ENCODE measurements around the gene ARMC12.

Gene ARMC12

DNA sequence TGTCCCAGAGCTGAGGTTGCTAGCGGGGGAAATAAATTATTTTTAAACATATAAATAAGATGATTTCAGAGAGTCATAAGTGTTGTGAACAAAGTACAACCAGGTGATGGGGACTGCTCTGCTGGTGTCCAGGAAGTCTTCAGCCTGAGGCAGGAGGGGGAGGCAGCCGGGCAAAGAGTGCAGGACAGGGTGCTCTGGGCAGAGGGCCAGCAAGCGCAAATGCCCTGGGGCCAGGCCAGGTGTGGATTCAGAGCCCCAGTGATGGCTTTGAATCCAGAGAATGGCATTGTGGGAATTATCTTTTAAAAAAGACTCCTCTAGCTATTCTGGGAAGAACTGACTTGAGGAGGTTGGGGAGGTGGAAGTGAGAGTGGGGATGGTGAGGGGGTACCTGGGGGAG is 45.6 kb downstream of the ARMC12 start:
- TF ChIP-seq, protein P1, sequence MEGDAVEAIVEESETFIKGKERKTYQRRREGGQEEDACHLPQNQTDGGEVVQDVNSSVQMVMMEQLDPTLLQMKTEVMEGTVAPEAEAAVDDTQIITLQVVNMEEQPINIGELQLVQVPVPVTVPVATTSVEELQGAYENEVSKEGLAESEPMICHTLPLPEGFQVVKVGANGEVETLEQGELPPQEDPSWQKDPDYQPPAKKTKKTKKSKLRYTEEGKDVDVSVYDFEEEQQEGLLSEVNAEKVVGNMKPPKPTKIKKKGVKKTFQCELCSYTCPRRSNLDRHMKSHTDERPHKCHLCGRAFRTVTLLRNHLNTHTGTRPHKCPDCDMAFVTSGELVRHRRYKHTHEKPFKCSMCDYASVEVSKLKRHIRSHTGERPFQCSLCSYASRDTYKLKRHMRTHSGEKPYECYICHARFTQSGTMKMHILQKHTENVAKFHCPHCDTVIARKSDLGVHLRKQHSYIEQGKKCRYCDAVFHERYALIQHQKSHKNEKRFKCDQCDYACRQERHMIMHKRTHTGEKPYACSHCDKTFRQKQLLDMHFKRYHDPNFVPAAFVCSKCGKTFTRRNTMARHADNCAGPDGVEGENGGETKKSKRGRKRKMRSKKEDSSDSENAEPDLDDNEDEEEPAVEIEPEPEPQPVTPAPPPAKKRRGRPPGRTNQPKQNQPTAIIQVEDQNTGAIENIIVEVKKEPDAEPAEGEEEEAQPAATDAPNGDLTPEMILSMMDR (conservative IDR thresholded peaks at IDR 0.05; ENCODE audit: low read depth, low read length) = no peak
- no peak overlapping the region for H3K27ac ChIP-seq
- H3K4me2 ChIP-seq = no peak overlapping the region
- H3K9ac ChIP-seq = no peak overlapping the region
- H2AFZ ChIP-seq (ENCODE audit: low read depth) = no peak overlapping the region
- H3K4me1 ChIP-seq (ENCODE audit: low read depth, poor library complexity, severe bottlenecking) = no peaks in the 10 kb centered on the region
- H3K36me3 ChIP-seq (ENCODE audit: insufficient read depth) = no peaks in the 10 kb centered on the region
- H4K20me1 ChIP-seq (ENCODE audit: insufficient read depth) = no peaks in the 10 kb centered on the region
- no peaks in the 10 kb centered on the region for H3K79me2 ChIP-seq (ENCODE audit: insufficient read depth, low read depth)
- no peak overlapping the region for H3K4me3 ChIP-seq (IDR thresholded peaks at IDR 0.05; ENCODE audit: insufficient read depth, low read depth, low read length)
- H3K27me3 ChIP-seq (ENCODE audit: insufficient read depth, low read depth) = no peaks in the 10 kb centered on the region

GRCh38 chr6:35784200-35784599 is 47.4 kb downstream of the ARMC12 start:
- TF ChIP-seq, protein P1 (conservative IDR thresholded peaks at IDR 0.05; ENCODE audit: low read depth, low read length) = no peak
- Histone ChIP-seq H3K4me3 (IDR thresholded peaks at IDR 0.05; ENCODE audit: insufficient read depth, low read depth, low read length) (no peak overlapping the region), H2AFZ (ENCODE audit: low read depth) (no peak overlapping the region), H3K79me2 (ENCODE audit: insufficient read depth, low read depth) (no peaks in the 10 kb centered on the region), H4K20me1 (ENCODE audit: insufficient read depth) (no peaks in the 10 kb centered on the region), H3K27me3 (ENCODE audit: insufficient read depth, low read depth) (no peaks in the 10 kb centered on the region), H3K9ac (no peak overlapping the region), H3K36me3 (ENCODE audit: insufficient read depth) (no peaks in the 10 kb centered on the region), H3K4me2 (no peak overlapping the region), H3K4me1 (ENCODE audit: low read depth, poor library complexity, severe bottlenecking) (no peaks in the 10 kb centered on the region), H3K27ac (no peak overlapping the region)

GRCh38 chr6:35786272-35786671 is 49.4 kb downstream of the ARMC12 start:
- Histone ChIP-seq H3K36me3 (ENCODE audit: insufficient read depth) (no peaks in the 10 kb centered on the region), H3K4me2 (no peak overlapping the region), H4K20me1 (ENCODE audit: insufficient read depth) (no peaks in the 10 kb centered on the region), H3K27ac (no peak overlapping the region), H3K4me1 (ENCODE audit: low read depth, poor library complexity, severe bottlenecking) (no peaks in the 10 kb centered on the region), H3K27me3 (ENCODE audit: insufficient read depth, low read depth) (no peaks in the 10 kb centered on the region), H3K9ac (no peak overlapping the region), H3K79me2 (ENCODE audit: insufficient read depth, low read depth) (no peaks in the 10 kb centered on the region), H3K4me3 (IDR thresholded peaks at IDR 0.05; ENCODE audit: insufficient read depth, low read depth, low read length) (no peak overlapping the region), H2AFZ (ENCODE audit: low read depth) (no peak overlapping the region)
- TF ChIP-seq, protein P1 (conservative IDR thresholded peaks at IDR 0.05; ENCODE audit: low read depth, low read length) = no peak

DNA sequence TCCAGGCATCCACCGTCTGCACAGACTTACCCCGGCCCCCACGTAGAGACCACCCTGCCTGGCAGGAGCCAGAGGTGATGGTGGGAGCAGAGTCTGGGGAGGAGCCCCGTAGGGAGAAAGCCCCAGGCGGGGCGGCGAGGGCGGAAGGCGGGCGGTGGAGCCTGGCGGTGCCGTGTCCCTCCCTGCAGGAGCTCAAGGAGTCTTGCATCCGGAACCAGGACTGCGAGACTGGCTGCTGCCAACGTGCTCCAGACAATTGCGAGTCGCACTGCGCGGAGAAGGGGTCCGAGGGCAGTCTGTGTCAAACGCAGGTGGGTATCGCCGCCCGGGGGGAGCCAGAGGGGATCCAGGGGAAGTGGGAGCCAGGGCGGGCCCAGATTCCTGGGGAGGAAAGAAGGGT is 50.0 kb downstream of the ARMC12 start:
- Histone ChIP-seq H3K4me2 (no peak overlapping the region), H4K20me1 (ENCODE audit: insufficient read depth) (no peaks in the 10 kb centered on the region), H3K27ac (no peak overlapping the region), H3K27me3 (ENCODE audit: insufficient read depth, low read depth) (no peaks in the 10 kb centered on the region), H3K36me3 (ENCODE audit: insufficient read depth) (no peaks in the 10 kb centered on the region), H2AFZ (ENCODE audit: low read depth) (no peak overlapping the region), H3K9ac (no peak overlapping the region), H3K4me3 (IDR thresholded peaks at IDR 0.05; ENCODE audit: insufficient read depth, low read depth, low read length) (no peak overlapping the region), H3K79me2 (ENCODE audit: insufficient read depth, low read depth) (no peaks in the 10 kb centered on the region), H3K4me1 (ENCODE audit: low read depth, poor library complexity, severe bottlenecking) (no peaks in the 10 kb centered on the region)
- TF ChIP-seq, protein P1 (conservative IDR thresholded peaks at IDR 0.05; ENCODE audit: low read depth, low read length) = no peak
